Panc1 (cell line): ENCODE results near the gene FNIP1.

Experiments
- POLR2AphosphoS5 ChIP-seq: IDR thresholded peaks from 2 replicates; pipeline ENCODE4 v1.6.1; 2012; ENCODE audit warnings: mild to moderate bottlenecking, low read depth, low read length, moderate library complexity
- TCF7L2 ChIP-seq: IDR thresholded peaks from 2 replicates; pipeline ENCODE4 v1.6.1; 2011; ENCODE audit warnings: mild to moderate bottlenecking, low read depth, low read length, inconsistent platforms
- TF ChIP-seq, protein P1 (sequence below): fragments of 450-650 bp; IDR thresholded peaks from 2 replicates; pipeline ENCODE4 v1.5.1; 2017; ENCODE audit warnings: mild to moderate bottlenecking

- TF ChIP-seq, protein P1, sequence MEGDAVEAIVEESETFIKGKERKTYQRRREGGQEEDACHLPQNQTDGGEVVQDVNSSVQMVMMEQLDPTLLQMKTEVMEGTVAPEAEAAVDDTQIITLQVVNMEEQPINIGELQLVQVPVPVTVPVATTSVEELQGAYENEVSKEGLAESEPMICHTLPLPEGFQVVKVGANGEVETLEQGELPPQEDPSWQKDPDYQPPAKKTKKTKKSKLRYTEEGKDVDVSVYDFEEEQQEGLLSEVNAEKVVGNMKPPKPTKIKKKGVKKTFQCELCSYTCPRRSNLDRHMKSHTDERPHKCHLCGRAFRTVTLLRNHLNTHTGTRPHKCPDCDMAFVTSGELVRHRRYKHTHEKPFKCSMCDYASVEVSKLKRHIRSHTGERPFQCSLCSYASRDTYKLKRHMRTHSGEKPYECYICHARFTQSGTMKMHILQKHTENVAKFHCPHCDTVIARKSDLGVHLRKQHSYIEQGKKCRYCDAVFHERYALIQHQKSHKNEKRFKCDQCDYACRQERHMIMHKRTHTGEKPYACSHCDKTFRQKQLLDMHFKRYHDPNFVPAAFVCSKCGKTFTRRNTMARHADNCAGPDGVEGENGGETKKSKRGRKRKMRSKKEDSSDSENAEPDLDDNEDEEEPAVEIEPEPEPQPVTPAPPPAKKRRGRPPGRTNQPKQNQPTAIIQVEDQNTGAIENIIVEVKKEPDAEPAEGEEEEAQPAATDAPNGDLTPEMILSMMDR = no peak
- TF ChIP-seq POLR2AphosphoS5 (no peak), TCF7L2 (no peak)
Observed at GRCh38 chr5:131792896-131793295, 3.9 kb downstream of the FNIP1 start.
